Measurements from ENCODE around the gene ATL2.

- TF ChIP-seq POLR2AphosphoS5 (IDR thresholded peaks at IDR 0.05; ENCODE audit: borderline replicate concordance, low read depth, low read length): no peak
- no peak for TF ChIP-seq EZH2 (IDR thresholded peaks at IDR 0.05)
Measured at GRCh38 chr2:38268001-38268400, 109.1 kb downstream of the ATL2 start.
